H1 (cell line): ENCODE measurements around the gene NOM1. TPM values are rescaled to one million over a fixed set of nuclear protein-coding genes. Genes with fewer than 3 reads are reported as not detected.
A peak's percentile ranks its signal among the peaks of the same experiment; 100 is the strongest.

ENCODE experiments used
- CTCF ChIA-PET: fragments of 300-600 bp; sonication (Branson Sonifier 250); formaldehyde crosslinking; loops from one replicate; lab custom pipeline; 2021; ENCODE audit not compliant: partially characterized antibody; lab: Charles Lee
- POLR2A ChIA-PET: fragments of 300-600 bp; sonication (Branson Sonifier 250); formaldehyde crosslinking; loops from one replicate; lab custom pipeline; 2021; ENCODE audit warnings: inconsistent platforms; ENCODE audit not compliant: partially characterized antibody; lab: Charles Lee
- DNase-seq, 2 experiments: peaks; one replicate each; pipeline versions ENCODE4 v3.0.0 to v3.0.0-alpha.2; 2010 to 2022; ENCODE audit warnings: low spot score in 2 of 2, low read depth in 1 of 2, mixed read lengths in 1 of 2
- FAIRE-seq: peaks from 2 replicates; lab custom pipeline; 2011; peaks lifted over from hg19 to GRCh38; lab: Jason Lieb, UNC
- H2AFZ ChIP-seq: 2 replicates; pipeline ENCODE4 v1.8.1; 2012; ENCODE audit warnings: low read length, inconsistent platforms
- H2AK5ac ChIP-seq: 2 replicates; pipeline ENCODE4 v1.6.1; 2013; ENCODE audit warnings: low read depth, low read length
- H2BK120ac ChIP-seq: replicated peaks from 2 replicates; pipeline ENCODE3; 2013; ENCODE audit warnings: low read depth, low read length, inconsistent platforms
- H2BK12ac ChIP-seq: 2 replicates; pipeline ENCODE4 v1.6.1; 2013; ENCODE audit warnings: low read depth, low read length
- H2BK15ac ChIP-seq: 2 replicates; pipeline ENCODE4 v1.6.1; 2013; ENCODE audit warnings: low read length
- H2BK20ac ChIP-seq: 2 replicates; pipeline ENCODE4 v1.6.1; 2013; ENCODE audit warnings: low read length
- H2BK5ac ChIP-seq: 2 replicates; pipeline ENCODE4 v1.6.1; 2013; ENCODE audit warnings: low read depth, low read length
- H3K14ac ChIP-seq: 2 replicates; pipeline ENCODE4 v1.6.1; 2013; ENCODE audit warnings: inconsistent platforms; ENCODE audit not compliant: insufficient read length
- H3K18ac ChIP-seq: 2 replicates; pipeline ENCODE4 v1.6.1; 2013; ENCODE audit warnings: low read length; ENCODE audit errors: extremely low read depth
- H3K23ac ChIP-seq: 2 replicates; pipeline ENCODE4 v1.6.1; 2013; ENCODE audit warnings: inconsistent platforms; ENCODE audit not compliant: insufficient read length
- H3K23me2 ChIP-seq: 2 replicates; pipeline ENCODE4 v1.6.1; 2013; ENCODE audit warnings: low read depth, low read length
- H3K27ac ChIP-seq: 2 replicates; pipeline ENCODE4 v1.6.1; 2011; ENCODE audit warnings: low read depth, low read length, inconsistent platforms
- H3K27me3 ChIP-seq, 4 experiments: replicated peaks in 1 of 4; 1 replicate in 1 of 4; 2 replicates in 3 of 4; pipeline versions ENCODE4 v1.6.1 to v1.8.1; 2011 to 2013; ENCODE audit warnings: low read length in 3 of 4, mild to moderate bottlenecking in 3 of 4, inconsistent platforms in 2 of 4, mixed read lengths in 2 of 4, moderate library complexity in 1 of 4; ENCODE audit not compliant: control insufficient read depth in 3 of 4, insufficient read depth in 3 of 4; ENCODE audit errors: extremely low read depth in 1 of 4
- H3K36me3 ChIP-seq, 4 experiments: 2 replicates each; pipeline versions ENCODE4 v1.6.1 to v1.8.1; 2011 to 2013; ENCODE audit warnings: mild to moderate bottlenecking in 4 of 4, low read length in 3 of 4, moderate library complexity in 2 of 4, control low read depth in 1 of 4, inconsistent platforms in 1 of 4; ENCODE audit not compliant: insufficient read depth in 4 of 4, control insufficient read depth in 2 of 4
- H3K4ac ChIP-seq: replicated peaks from 2 replicates; pipeline ENCODE3; 2013; ENCODE audit warnings: low read length, low read depth, mixed read lengths, inconsistent platforms; ENCODE audit not compliant: insufficient read length
- H3K4me1 ChIP-seq, 4 experiments: replicated peaks in 1 of 4; 1 replicate in 1 of 4; 2 replicates in 3 of 4; pipeline versions ENCODE4 v1.6.1 to v1.8.1; 2011 to 2013; ENCODE audit warnings: low read length in 3 of 4, inconsistent platforms in 2 of 4, mixed read lengths in 1 of 4; ENCODE audit not compliant: insufficient read depth in 4 of 4, control insufficient read depth in 3 of 4
- H3K4me2 ChIP-seq, 2 experiments: 2 replicates each; pipeline versions ENCODE4 v1.6.1 to v1.8.1; 2011 to 2013; ENCODE audit warnings: low read depth in 2 of 2, low read length in 2 of 2, control low read depth in 1 of 2, inconsistent platforms in 1 of 2, mild to moderate bottlenecking in 1 of 2; ENCODE audit not compliant: insufficient read depth in 1 of 2
- H3K4me3 ChIP-seq, 4 experiments: fragments of 200-600, 300-600 bp in 1 of 4; sonication (generic), shearing (Covaris generic), sonication (Bioruptor Twin) in 1 of 4; 2 replicates each; pipeline versions ENCODE4 v1.5.1 to v1.8.1; 2011 to 2016; ENCODE audit warnings: low read length in 4 of 4, low read depth in 3 of 4, control low read depth in 2 of 4, inconsistent platforms in 2 of 4, mild to moderate bottlenecking in 2 of 4, mixed read lengths in 1 of 4, moderate library complexity in 1 of 4; ENCODE audit not compliant: insufficient read depth in 2 of 4; ENCODE audit errors: extremely low read depth in 1 of 4
- H3K56ac ChIP-seq: replicated peaks from 2 replicates; pipeline ENCODE3; 2013; ENCODE audit warnings: low read depth, mild to moderate bottlenecking, mixed read lengths, low read length, inconsistent platforms; ENCODE audit not compliant: insufficient read length
- H3K79me1 ChIP-seq: 2 replicates; pipeline ENCODE4 v1.6.1; 2013; ENCODE audit warnings: low read depth, low read length, control low read depth
- H3K79me2 ChIP-seq, 2 experiments: 2 replicates each; pipeline versions ENCODE4 v1.6.1 to v1.8.1; 2012 to 2013; ENCODE audit warnings: low read length in 2 of 2, mild to moderate bottlenecking in 2 of 2, inconsistent platforms in 1 of 2; ENCODE audit not compliant: insufficient read depth in 2 of 2, control insufficient read depth in 1 of 2
- H3K9ac ChIP-seq, 4 experiments: replicated peaks in 1 of 4; 1 replicate in 1 of 4; 2 replicates in 3 of 4; pipeline versions ENCODE4 v1.6.1 to v1.8.1; 2011 to 2013; ENCODE audit warnings: low read depth in 3 of 4, low read length in 3 of 4, control low read depth in 2 of 4, mild to moderate bottlenecking in 2 of 4, moderate library complexity in 2 of 4, inconsistent platforms in 1 of 4; ENCODE audit errors: extremely low read depth in 1 of 4
- H3K9me3 ChIP-seq, 2 experiments: 2 replicates each; pipeline versions ENCODE4 v1.6.1 to v1.8.1; 2012 to 2013; ENCODE audit warnings: mild to moderate bottlenecking in 2 of 2, moderate library complexity in 2 of 2, control low read depth in 1 of 2, inconsistent platforms in 1 of 2, low read depth in 1 of 2, low read length in 1 of 2, mixed read lengths in 1 of 2; ENCODE audit not compliant: insufficient read depth in 2 of 2
- H4K20me1 ChIP-seq, 2 experiments: replicated peaks in 1 of 2; 2 replicates each; pipeline versions ENCODE3 to v1.8.1; 2011 to 2013; ENCODE audit warnings: inconsistent platforms in 2 of 2, low read length in 2 of 2, mild to moderate bottlenecking in 1 of 2; ENCODE audit not compliant: insufficient read depth in 2 of 2, control insufficient read depth in 1 of 2
- H4K5ac ChIP-seq: 2 replicates; pipeline ENCODE4 v1.6.1; 2013; ENCODE audit warnings: low read length, low read depth, mixed read lengths, inconsistent platforms; ENCODE audit not compliant: insufficient read length
- H4K8ac ChIP-seq: 2 replicates; pipeline ENCODE4 v1.8.0; 2013; ENCODE audit warnings: mild to moderate bottlenecking, moderate library complexity, low read length, inconsistent platforms; ENCODE audit not compliant: insufficient read depth; ENCODE audit errors: extremely low read depth
- H4K91ac ChIP-seq: replicated peaks from 2 replicates; pipeline ENCODE3; 2013; ENCODE audit warnings: low read length, mixed read lengths, inconsistent platforms; ENCODE audit not compliant: insufficient read length
- WGBS, 2 experiments: shearing (Covaris generic) in 1 of 2; methylation state at CpG; one replicate each; pipeline versions ENCODE4 v1.1.6 to v1.1.7; 2013 to 2015; ENCODE audit warnings: low lambda C conversion rate in 2 of 2, mixed read lengths in 2 of 2, inconsistent platforms in 1 of 2, low coverage in 1 of 2, missing lambda C conversion rate in 1 of 2; ENCODE audit not compliant: insufficient replicate concordance in 2 of 2, insufficient coverage in 1 of 2, insufficient read length in 1 of 2; ENCODE audit errors: extremely low coverage in 1 of 2, missing lambda C conversion rate in 1 of 2; 5-methylcytosine and 5-hydroxymethylcytosine counted together
- polyA plus RNA-seq, 7 experiments: library from polyadenylated mRNA; depleted of rRNA in 3 of 7; stranded (reverse) in 5 of 7; unstranded in 2 of 7; fragments of >200 nt in 5 of 7; fragments of 200-250 nt in 2 of 7; gene quantifications; 1 replicate in 5 of 7; 2 replicates in 1 of 7; 4 replicates in 1 of 7; pipeline versions ENCODE4 v1.2.1 to v1.2.3, GENCODE V29; 2011 to 2013; ENCODE audit warnings: missing spikeins in 2 of 7, mixed read lengths in 2 of 7
- total RNA-seq: library from RNA; stranded (reverse); fragmentation: NEBNext Ultra II Directional; extraction: Animal tissue kit (Norgen Biotek cat#: 25700); gene quantifications from 2 replicates; pipeline ENCODE4 v1.2.1, GENCODE V29; 2021

The NOM1 gene
- total and polyA plus RNA-seq, 2 of the 8 experiments (the other 6 are each of a cell fraction or from before 2014, with no cell fraction given): 10.6 to 29.1 TPM

GRCh38 chr7:157009170-157009777, 59.8 kb downstream of the NOM1 start:
- Histone ChIP-seq H3K27me3 (peaks cover 92 to 98% (median 96%) of the 10 kb centered on the region in 4 experiments), H4K5ac (no peak overlapping the region), H3K18ac (no peak overlapping the region; the same call in 1 of the 2 replicates), H3K27ac (no peak overlapping the region), H2BK12ac (no peak overlapping the region), H4K91ac (no peak overlapping the region), H3K23ac (no peak overlapping the region), H2AFZ (no peak overlapping the region), H3K4ac (no peak overlapping the region), H3K23me2 (peaks cover 8% of the 10 kb centered on the region; the same call in 1 of the 2 replicates), H2BK120ac (no peak overlapping the region), H3K9ac (no peak overlapping the region), H3K79me1 (no peaks in the 10 kb centered on the region), H3K4me2 (peak overlapping the region in 1 of 2 experiments; percentile 21; a peak in 3 of 4 replicates), H2BK15ac (no peak overlapping the region), H2BK5ac (no peak overlapping the region), H4K20me1 (peaks cover 20 to 28% of the 10 kb centered on the region in 2 experiments), H4K8ac (no peak overlapping the region), H2BK20ac (no peak overlapping the region), H3K56ac (no peak overlapping the region), H3K4me1 (peaks cover 7 to 37% (median 15%) of the 10 kb centered on the region in 4 experiments), H3K36me3 (peaks cover 0 to 16% (median 0%) of the 10 kb centered on the region in 4 experiments; a peak in 1 of 8 replicates), H2AK5ac (no peak overlapping the region), H3K14ac (no peak overlapping the region), H3K79me2 (no peaks in the 10 kb centered on the region), H3K9me3 (no peaks in the 10 kb centered on the region), H3K4me3 (no peak overlapping the region; a peak in 1 of 8 replicates)
- POLR2A ChIA-PET: interaction anchor here (0.9 to 3.3 kb wide), 5 partner anchors 7 to 13 kb away, joined by 3 to 15 read pairs (median 6); no protein-coding TSS in a partner anchor
- CTCF ChIA-PET: interaction anchor here (0.7 to 1.7 kb wide), 2 partner anchors 10 to 12 kb away, joined by 3 to 4 read pairs; no protein-coding TSS in a partner anchor
- no peak for FAIRE-seq
- 5% methylated on average over 48 of the region's 49 CpGs; no CpG with 5 or more reads in 1 of the 2 experiments for WGBS, 2 experiments
- DNase-seq: peak in 1 of 2 experiments; percentile 66
